ENCODE data around the gene KCNK15.

DNA sequence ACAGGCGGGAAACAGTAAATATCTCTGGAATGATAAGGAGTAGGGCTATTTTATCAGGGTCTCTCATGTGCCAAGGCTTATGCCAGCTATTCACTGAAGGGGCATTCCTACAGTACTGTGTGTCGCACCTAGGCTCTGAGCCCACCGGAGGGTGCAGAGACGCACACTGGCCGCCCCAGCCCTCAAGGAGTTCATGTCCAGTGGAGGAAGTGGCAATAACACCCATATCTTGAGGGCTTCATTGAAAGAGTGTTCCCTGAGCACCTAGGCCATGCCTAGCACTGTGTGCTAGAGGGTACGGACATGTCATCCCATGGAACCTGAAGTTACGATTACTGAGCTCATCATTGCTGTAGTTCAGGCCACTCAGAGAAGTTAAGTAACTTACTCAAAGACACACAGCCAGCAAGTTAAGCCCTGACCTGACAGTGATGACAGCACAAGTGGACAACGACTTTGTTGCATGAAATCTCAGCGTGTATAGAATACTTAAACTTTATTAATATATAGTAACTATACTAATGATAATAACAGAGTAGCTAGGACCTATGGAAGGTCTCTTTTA, 21.8 kb upstream of the KCNK15 start:
- TF ChIP-seq, protein P1, sequence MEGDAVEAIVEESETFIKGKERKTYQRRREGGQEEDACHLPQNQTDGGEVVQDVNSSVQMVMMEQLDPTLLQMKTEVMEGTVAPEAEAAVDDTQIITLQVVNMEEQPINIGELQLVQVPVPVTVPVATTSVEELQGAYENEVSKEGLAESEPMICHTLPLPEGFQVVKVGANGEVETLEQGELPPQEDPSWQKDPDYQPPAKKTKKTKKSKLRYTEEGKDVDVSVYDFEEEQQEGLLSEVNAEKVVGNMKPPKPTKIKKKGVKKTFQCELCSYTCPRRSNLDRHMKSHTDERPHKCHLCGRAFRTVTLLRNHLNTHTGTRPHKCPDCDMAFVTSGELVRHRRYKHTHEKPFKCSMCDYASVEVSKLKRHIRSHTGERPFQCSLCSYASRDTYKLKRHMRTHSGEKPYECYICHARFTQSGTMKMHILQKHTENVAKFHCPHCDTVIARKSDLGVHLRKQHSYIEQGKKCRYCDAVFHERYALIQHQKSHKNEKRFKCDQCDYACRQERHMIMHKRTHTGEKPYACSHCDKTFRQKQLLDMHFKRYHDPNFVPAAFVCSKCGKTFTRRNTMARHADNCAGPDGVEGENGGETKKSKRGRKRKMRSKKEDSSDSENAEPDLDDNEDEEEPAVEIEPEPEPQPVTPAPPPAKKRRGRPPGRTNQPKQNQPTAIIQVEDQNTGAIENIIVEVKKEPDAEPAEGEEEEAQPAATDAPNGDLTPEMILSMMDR (IDR thresholded peaks at IDR 0.05): no peak
- TF ChIP-seq POLR2A (IDR thresholded peaks at IDR 0.05): no peak
